Left lung (tissue), 10 donors: ENCODE results near the gene UBE2K. TPM values are rescaled to one million over a fixed set of nuclear protein-coding genes. Genes with fewer than 3 reads are reported as not detected.

Source experiments
- ATAC-seq: fragments of 200-7000 bp; cut with Tn5 transposase; one replicate; pipeline ENCODE4 v1.9.1; 2020; ENCODE audit warnings: moderate library complexity
- DNase-seq, 4 donors: peaks; one replicate each; pipeline ENCODE4 v3.0.0-alpha.2; 2013 to 2020
- H3K27ac ChIP-seq, 2 donors: fragments of 200-600 bp; sonication (generic) in 1 of 2; one replicate each; pipeline versions ENCODE4 v1.5.0 to v1.8.0; 2020 to 2021
- H3K27me3 ChIP-seq, 2 donors: fragments of 200-600 bp; sonication (generic) in 1 of 2; one replicate each; pipeline versions ENCODE4 v1.5.0 to v1.8.0; 2020 to 2021
- H3K36me3 ChIP-seq, 2 donors: fragments of 200-600 bp; sonication (generic) in 1 of 2; one replicate each; pipeline versions ENCODE4 v1.5.0 to v1.8.0; 2020 to 2021
- H3K4me1 ChIP-seq, 2 donors: fragments of 200-600 bp; one replicate each; pipeline ENCODE4 v1.8.0; 2021
- H3K4me3 ChIP-seq, 2 donors: fragments of 200-600 bp; sonication (generic) in 1 of 2; one replicate each; pipeline versions ENCODE4 v1.5.0 to v1.8.0; 2020 to 2021; ENCODE audit warnings: mild to moderate bottlenecking in 1 of 2
- H3K9me3 ChIP-seq, 2 donors: fragments of 200-600 bp; sonication (generic) in 1 of 2; one replicate each; pipeline versions ENCODE4 v1.5.0 to v1.8.0; 2020 to 2021
- intact Hi-C, 2 donors: fragments of 100-400 bp; cut with DNase I; formaldehyde crosslinking; loops; one replicate each; pipeline versions ENCODE4 v1.11.2 to v1.14.2; 2022
- polyA plus RNA-seq, 6 donors: library from polyadenylated mRNA; unstranded; fragments of 120-200 nt; gene quantifications; one replicate each; pipeline ENCODE4 v1.2.1, GENCODE V29; 2013; ENCODE audit not compliant: insufficient read length in 6 of 6
- total RNA-seq, 2 donors: library from RNA; stranded (reverse); fragmentation: NEBNext Ultra II Directional; extraction: Animal tissue kit (Norgen Biotek cat#: 25700); gene quantifications; one replicate each; pipeline ENCODE4 v1.2.1, GENCODE V29; 2021
- TF ChIP-seq, protein P1 (sequence below), 2 donors: fragments of 200-600 bp; sonication (generic) in 1 of 2; IDR thresholded peaks; one replicate each; pipeline versions ENCODE4 v1.5.0 to v1.8.0; 2021; ENCODE audit warnings: antibody characterized with exemption in 2 of 2
- donor health status: DM: no; HTN: yes; CAD: no.
- donor health status: DM: no; HTN: no; CAD: no.

UBE2K gene
- total and polyA plus RNA-seq, 8 donors, result 54.5 to 87.4 (median 75.9) TPM

DNA sequence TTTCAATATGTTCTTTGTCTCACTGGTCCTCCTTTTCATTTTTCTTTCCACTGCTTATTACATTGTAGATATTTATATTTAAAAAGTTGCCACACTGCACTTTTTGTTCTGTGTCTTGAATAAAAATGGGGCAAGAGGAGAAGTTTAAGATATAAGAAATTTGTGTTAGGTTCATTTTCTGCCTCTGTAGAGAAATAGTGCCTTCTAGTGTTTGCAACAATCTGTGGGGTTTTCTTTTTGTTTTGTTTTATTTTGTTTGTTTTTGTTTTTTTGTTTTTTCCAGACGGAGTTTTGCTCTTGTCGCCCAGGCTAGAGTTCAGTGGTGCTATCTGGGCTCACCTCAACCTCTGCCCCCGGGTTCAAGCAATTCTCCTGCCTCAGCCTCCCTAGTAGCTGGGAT lies 39.2 kb upstream of the UBE2K start:
- ATAC-seq, result no peak
- TF ChIP-seq, protein P1, sequence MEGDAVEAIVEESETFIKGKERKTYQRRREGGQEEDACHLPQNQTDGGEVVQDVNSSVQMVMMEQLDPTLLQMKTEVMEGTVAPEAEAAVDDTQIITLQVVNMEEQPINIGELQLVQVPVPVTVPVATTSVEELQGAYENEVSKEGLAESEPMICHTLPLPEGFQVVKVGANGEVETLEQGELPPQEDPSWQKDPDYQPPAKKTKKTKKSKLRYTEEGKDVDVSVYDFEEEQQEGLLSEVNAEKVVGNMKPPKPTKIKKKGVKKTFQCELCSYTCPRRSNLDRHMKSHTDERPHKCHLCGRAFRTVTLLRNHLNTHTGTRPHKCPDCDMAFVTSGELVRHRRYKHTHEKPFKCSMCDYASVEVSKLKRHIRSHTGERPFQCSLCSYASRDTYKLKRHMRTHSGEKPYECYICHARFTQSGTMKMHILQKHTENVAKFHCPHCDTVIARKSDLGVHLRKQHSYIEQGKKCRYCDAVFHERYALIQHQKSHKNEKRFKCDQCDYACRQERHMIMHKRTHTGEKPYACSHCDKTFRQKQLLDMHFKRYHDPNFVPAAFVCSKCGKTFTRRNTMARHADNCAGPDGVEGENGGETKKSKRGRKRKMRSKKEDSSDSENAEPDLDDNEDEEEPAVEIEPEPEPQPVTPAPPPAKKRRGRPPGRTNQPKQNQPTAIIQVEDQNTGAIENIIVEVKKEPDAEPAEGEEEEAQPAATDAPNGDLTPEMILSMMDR (IDR thresholded peaks at IDR 0.05), result peak in 1 of 2 donors; percentile 11
- H3K27ac ChIP-seq, result no peak overlapping the region
- no peak overlapping the region for H3K4me3 ChIP-seq
- no peaks in the 10 kb centered on the region for H3K27me3 ChIP-seq
- no peaks in the 10 kb centered on the region for H3K9me3 ChIP-seq
- intact Hi-C loops, result no loop called here
- no peaks in the 10 kb centered on the region for H3K36me3 ChIP-seq
- H3K4me1 ChIP-seq, result no peaks in the 10 kb centered on the region
- no peak for DNase-seq

DNA sequence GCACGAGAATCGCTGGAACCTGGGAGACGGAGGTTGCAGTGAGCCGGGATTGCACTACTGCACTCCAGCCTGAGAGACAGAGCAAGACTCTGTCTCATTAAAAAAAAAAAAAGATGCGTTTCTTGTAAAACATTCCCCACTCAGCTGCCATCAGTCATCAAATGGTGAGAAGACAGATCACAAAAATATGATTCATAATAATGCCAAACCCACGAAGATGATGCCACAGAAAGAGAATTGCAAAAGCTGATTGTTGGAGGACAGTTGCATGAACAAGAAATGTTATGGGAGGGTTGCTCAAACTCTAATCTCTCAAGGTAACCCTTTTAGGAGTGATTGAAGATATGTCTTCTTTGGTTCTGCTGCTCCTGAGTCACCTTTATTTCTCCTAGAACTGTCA lies 37.9 kb upstream of the UBE2K start:
- Histone ChIP-seq H3K4me1 (no peaks in the 10 kb centered on the region), H3K36me3 (no peaks in the 10 kb centered on the region), H3K27ac (no peak overlapping the region), H3K27me3 (no peaks in the 10 kb centered on the region), H3K4me3 (no peak overlapping the region), H3K9me3 (no peaks in the 10 kb centered on the region)
- DNase-seq, result no peak
- intact Hi-C loops, result no loop called here
- no peak for ATAC-seq
- TF ChIP-seq, protein P1 (IDR thresholded peaks at IDR 0.05), result no peak

DNA sequence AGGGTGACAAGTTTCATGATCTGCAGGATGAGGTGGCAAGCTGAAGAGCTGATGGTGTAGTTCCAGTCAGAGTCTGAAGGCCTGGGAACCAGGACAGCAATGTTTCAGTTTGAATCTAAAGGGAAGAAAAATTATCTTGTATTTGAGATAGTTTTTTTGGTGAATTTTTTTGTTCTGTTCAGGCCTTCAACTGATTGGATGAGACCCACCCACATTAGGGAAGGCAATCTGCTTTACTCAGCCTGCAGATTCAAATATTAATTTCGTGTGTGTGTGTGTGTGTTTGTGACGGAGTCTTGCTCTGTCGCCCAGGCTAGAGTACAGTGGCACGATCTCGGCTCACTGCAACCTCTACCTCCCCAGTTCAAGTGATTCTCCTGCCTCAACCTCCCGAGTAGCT lies 37.2 kb upstream of the UBE2K start:
- H3K4me1 ChIP-seq, result no peaks in the 10 kb centered on the region
- H3K4me3 ChIP-seq, result no peak overlapping the region
- no peak for DNase-seq
- H3K27ac ChIP-seq, result no peak overlapping the region
- intact Hi-C loops, result no loop called here
- ATAC-seq, result no peak
- no peaks in the 10 kb centered on the region for H3K9me3 ChIP-seq
- H3K36me3 ChIP-seq, result no peaks in the 10 kb centered on the region
- TF ChIP-seq, protein P1 (IDR thresholded peaks at IDR 0.05), result no peak
- H3K27me3 ChIP-seq, result no peaks in the 10 kb centered on the region

DNA sequence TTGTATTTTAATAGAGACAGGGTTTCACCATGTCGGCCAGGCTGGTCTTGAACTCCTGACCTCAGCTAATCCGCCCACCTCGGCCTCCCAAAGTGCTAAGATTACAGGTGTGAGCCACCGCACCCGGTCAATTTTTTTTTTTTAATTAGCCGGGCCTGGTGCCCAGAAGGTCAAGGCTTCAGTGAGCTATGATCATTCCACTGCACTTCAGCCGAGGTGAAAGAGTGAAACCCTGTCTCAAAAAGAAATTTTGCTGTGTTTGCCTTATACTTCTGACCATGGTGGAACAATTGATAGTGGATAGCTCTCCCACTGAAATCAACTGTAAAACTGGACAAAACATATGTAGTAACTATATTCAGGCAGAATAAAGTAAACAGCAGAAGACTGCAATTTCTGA lies 35.3 kb upstream of the UBE2K start:
- ATAC-seq (no peak), DNase-seq (no peak)
- H3K27ac ChIP-seq, result no peak overlapping the region
- H3K4me3 ChIP-seq, result no peak overlapping the region
- H3K36me3 ChIP-seq, result no peaks in the 10 kb centered on the region
- intact Hi-C loops, result no loop called here
- no peaks in the 10 kb centered on the region for H3K4me1 ChIP-seq
- H3K27me3 ChIP-seq, result no peaks in the 10 kb centered on the region
- no peaks in the 10 kb centered on the region for H3K9me3 ChIP-seq
- TF ChIP-seq, protein P1 (IDR thresholded peaks at IDR 0.05), result no peak

DNA sequence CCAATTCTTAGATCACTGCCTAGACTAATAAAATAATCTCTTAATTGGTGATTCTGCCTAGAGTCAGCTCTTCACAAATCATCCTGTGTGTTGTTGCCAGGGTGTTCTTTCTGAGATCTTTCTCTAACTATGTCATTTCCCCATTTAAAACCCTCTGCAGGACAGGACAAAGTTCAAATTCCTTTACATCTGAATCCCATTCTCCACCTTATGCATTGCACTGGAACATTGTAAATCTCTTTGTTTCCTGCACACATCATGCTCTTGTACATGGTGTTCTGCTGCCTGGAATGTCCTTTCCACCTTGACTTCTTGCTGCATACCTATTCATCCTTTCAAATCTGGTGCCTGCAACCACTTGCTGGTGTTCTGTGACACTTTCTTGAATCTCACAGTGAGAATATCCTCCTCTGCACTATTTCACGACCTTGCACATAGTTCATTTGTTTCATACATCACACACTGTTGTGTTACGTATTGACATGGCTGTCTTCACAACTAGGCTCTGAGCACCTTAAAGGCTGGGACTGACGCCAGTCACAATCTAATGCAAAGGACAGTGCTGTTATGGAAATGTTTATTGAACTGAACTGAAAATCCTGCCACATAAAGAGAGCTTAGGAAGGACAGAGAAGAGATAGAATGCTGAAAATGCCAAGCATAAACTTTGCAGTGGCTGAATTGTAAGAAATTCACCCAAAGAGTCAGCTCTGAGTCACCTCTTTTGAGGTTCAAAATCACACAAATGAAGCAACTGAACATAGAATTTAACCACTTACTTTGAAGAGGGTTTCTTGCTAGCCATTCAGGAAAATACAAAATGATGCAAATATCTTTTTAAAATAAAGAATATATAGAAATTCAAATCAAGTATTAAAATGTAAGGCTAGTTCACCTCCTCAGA lies 32.9 kb upstream of the UBE2K start:
- Histone ChIP-seq H3K27me3 (no peaks in the 10 kb centered on the region), H3K4me3 (no peak overlapping the region), H3K4me1 (no peaks in the 10 kb centered on the region), H3K9me3 (no peaks in the 10 kb centered on the region), H3K36me3 (no peaks in the 10 kb centered on the region), H3K27ac (no peak overlapping the region)
- TF ChIP-seq, protein P1 (IDR thresholded peaks at IDR 0.05), result no peak
- no peak for ATAC-seq
- intact Hi-C loops, result no loop called here
- DNase-seq, result no peak
